Measurements from ENCODE around the gene GLIPR1L1. TPM values are rescaled to one million over a fixed set of nuclear protein-coding genes. Genes with fewer than 3 reads are reported as not detected.
A peak's percentile ranks its signal among the peaks of the same experiment; 100 is the strongest.

GLIPR1L1 gene
- total RNA-seq, 1 experiment from 2014 or later: not detected

GRCh38 chr12:75374971-75375370 is 40.5 kb downstream of the GLIPR1L1 start:
- no TSS peak for BruUV-seq (replicated peaks)
- Mint-ChIP-seq H3K4me3 (ENCODE audit: unreplicated experiment) (no peak overlapping the region), H3K27ac (ENCODE audit: low read depth, unreplicated experiment) (no peak overlapping the region), H3K9me3 (ENCODE audit: unreplicated experiment) (peaks cover 7% of the 10 kb centered on the region), H3K4me1 (ENCODE audit: insufficient read depth, unreplicated experiment) (peaks cover 6% of the 10 kb centered on the region), H3K36me3 (ENCODE audit: insufficient read depth, unreplicated experiment) (no peaks in the 10 kb centered on the region), H3K27me3 (ENCODE audit: insufficient read depth, unreplicated experiment) (no peaks in the 10 kb centered on the region)
- no peak for DNase-seq (ENCODE audit: unreplicated experiment)
- CTCF ChIA-PET: interaction anchor here (0.7 kb wide), 1 partner anchor 496 kb away, joined by 3 read pairs; no protein-coding TSS in a partner anchor
- intact Hi-C loops (cut with micrococcal nuclease): no loop called here
- no peak for TF ChIP-seq CTCF (IDR thresholded peaks at IDR 0.05; ENCODE audit: unreplicated experiment)
- POLR2A ChIA-PET: interaction anchor here (0.7 kb wide), 1 partner anchor 46 kb away, joined by 3 read pairs; no protein-coding TSS in a partner anchor

GRCh38 chr12:75378354-75378753 is 43.9 kb downstream of the GLIPR1L1 start:
- H3K4me3 Mint-ChIP-seq (ENCODE audit: unreplicated experiment): no peak overlapping the region
- intact Hi-C loops (cut with micrococcal nuclease): no loop called here
- CTCF ChIA-PET: interaction anchor here (1.0 to 1.1 kb wide), 2 partner anchors 11 to 89 kb away, joined by 3 read pairs; no protein-coding TSS in a partner anchor
- DNase-seq (ENCODE audit: unreplicated experiment): peak; percentile 3
- no peaks in the 10 kb centered on the region for H3K36me3 Mint-ChIP-seq (ENCODE audit: insufficient read depth, unreplicated experiment)
- H3K27ac Mint-ChIP-seq (ENCODE audit: low read depth, unreplicated experiment): peak overlapping the region; percentile 44
- peaks cover 6% of the 10 kb centered on the region for H3K4me1 Mint-ChIP-seq (ENCODE audit: insufficient read depth, unreplicated experiment)
- no TSS peak for BruUV-seq (replicated peaks)
- TF ChIP-seq CTCF (IDR thresholded peaks at IDR 0.05; ENCODE audit: unreplicated experiment): no peak
- peaks cover 7% of the 10 kb centered on the region for H3K9me3 Mint-ChIP-seq (ENCODE audit: unreplicated experiment)
- POLR2A ChIA-PET: interaction anchor here (2.8 kb wide), 1 partner anchor 12 kb away, joined by 14 read pairs; the partner anchor contains the start of gene GLIPR1L2
- no peaks in the 10 kb centered on the region for H3K27me3 Mint-ChIP-seq (ENCODE audit: insufficient read depth, unreplicated experiment)

- peak overlapping the region; percentile 99 for H3K27ac Mint-ChIP-seq (ENCODE audit: low read depth, unreplicated experiment)
- no peaks in the 10 kb centered on the region for H3K9me3 Mint-ChIP-seq (ENCODE audit: unreplicated experiment)
- intact Hi-C loops (cut with micrococcal nuclease): no loop called here
- peak overlapping the region; percentile 91 for H3K4me3 Mint-ChIP-seq (ENCODE audit: unreplicated experiment)
- H3K36me3 Mint-ChIP-seq (ENCODE audit: insufficient read depth, unreplicated experiment): peaks cover 5% of the 10 kb centered on the region
- H3K4me1 Mint-ChIP-seq (ENCODE audit: insufficient read depth, unreplicated experiment): peaks cover 28% of the 10 kb centered on the region
- POLR2A ChIA-PET: interaction anchor here (0.6 to 4.7 kb wide), 10 partner anchors 11 to 162 kb away, joined by 3 to 69 read pairs (median 4); partner anchors contain the start of genes GLIPR1 and KRR1
- no peak for TF ChIP-seq CTCF (IDR thresholded peaks at IDR 0.05; ENCODE audit: unreplicated experiment)
- no peaks in the 10 kb centered on the region for H3K27me3 Mint-ChIP-seq (ENCODE audit: insufficient read depth, unreplicated experiment)
- BruUV-seq (replicated peaks): no TSS peak
- peak; percentile 31 for DNase-seq (ENCODE audit: unreplicated experiment)
- CTCF ChIA-PET: no interaction called here
These were observed 54.6 kb downstream of the GLIPR1L1 start for GRCh38 chr12:75389061-75389460.

GRCh38 chr12:75389706-75390105 is 55.2 kb downstream of the GLIPR1L1 start:
- H3K9me3 Mint-ChIP-seq (ENCODE audit: unreplicated experiment): no peaks in the 10 kb centered on the region
- peaks cover 28% of the 10 kb centered on the region for H3K4me1 Mint-ChIP-seq (ENCODE audit: insufficient read depth, unreplicated experiment)
- H3K4me3 Mint-ChIP-seq (ENCODE audit: unreplicated experiment): peak overlapping the region; percentile 91
- no peak for TF ChIP-seq CTCF (IDR thresholded peaks at IDR 0.05; ENCODE audit: unreplicated experiment)
- no TSS peak for BruUV-seq (replicated peaks)
- ChIA-PET POLR2A (interaction anchor here (0.6 to 4.7 kb wide), 9 partner anchors 11 to 958 kb away, joined by 3 to 69 read pairs (median 4); partner anchors contain the start of genes GLIPR1, GLIPR1L1 and KRR1), CTCF (interaction anchor here (0.6 kb wide), 1 partner anchor 45 kb away, joined by 4 read pairs; no protein-coding TSS in a partner anchor)
- intact Hi-C loops (cut with micrococcal nuclease): loop anchor here (2.0 kb wide), 1 partner anchor 121 kb away; the partner anchor contains the start of gene KRR1
- no peaks in the 10 kb centered on the region for H3K27me3 Mint-ChIP-seq (ENCODE audit: insufficient read depth, unreplicated experiment)
- H3K36me3 Mint-ChIP-seq (ENCODE audit: insufficient read depth, unreplicated experiment): peaks cover 5% of the 10 kb centered on the region
- DNase-seq (ENCODE audit: unreplicated experiment): peak; percentile 3
- peak overlapping the region; percentile 99 for H3K27ac Mint-ChIP-seq (ENCODE audit: low read depth, unreplicated experiment)

All from MCF 10A (cell line).